K562 (cell line): ENCODE results near the gene NSUN2. TPM values are rescaled to one million over a fixed set of nuclear protein-coding genes. Genes with fewer than 3 reads are reported as not detected.

Experiments used
- AFF4 ChIP-seq: sonication (generic); formaldehyde crosslinking; IDR thresholded peaks from 2 replicates; pipeline ENCODE4 v1.8.0; 2023; ENCODE audit warnings: mild to moderate bottlenecking, missing genetic modification reagents
- CBX5 ChIP-seq: IDR thresholded peaks from 2 replicates; pipeline ENCODE4 v1.6.1; 2014; ENCODE audit warnings: low read depth, borderline replicate concordance
- CREB1 ChIP-seq, 2 experiments: sonication (generic) in 1 of 2; formaldehyde crosslinking in 1 of 2; IDR thresholded peaks; 2 replicates each; pipeline versions ENCODE4 v1.6.1 to v1.8.0; 2012 to 2022; ENCODE audit warnings: inconsistent platforms in 1 of 2, mild to moderate bottlenecking in 1 of 2, missing genetic modification reagents in 1 of 2, moderate library complexity in 1 of 2
- PKNOX1 ChIP-seq: fragments of 450-650 bp; IDR thresholded peaks from 2 replicates; pipeline ENCODE4 v1.6.1; 2016
- SMAD3 ChIP-seq: fragments of 450-650 bp; formaldehyde crosslinking; conservative IDR thresholded peaks from 2 replicates; pipeline ENCODE4 v1.4.0; 2020; ENCODE audit warnings: mild to moderate bottlenecking
- SRSF3 ChIP-seq: fragments of 200-400 bp; formaldehyde crosslinking; IDR thresholded peaks from 2 replicates; pipeline ENCODE4 v1.6.1; 2016; ENCODE audit warnings: mild to moderate bottlenecking, low read length, moderate library complexity; ENCODE audit not compliant: insufficient read depth
- THAP7 ChIP-seq: fragments of 250-450 bp; sonication (Bioruptor Pico); IDR thresholded peaks from 2 replicates; pipeline ENCODE4 v1.5.0; 2021
- ZKSCAN1 ChIP-seq: fragments of 150-350 bp; IDR thresholded peaks from 2 replicates; pipeline ENCODE4 v1.6.1; 2016; ENCODE audit warnings: low read depth, low read length
- ZNF146 ChIP-seq: IDR thresholded peaks from one replicate; pipeline ENCODE4 v1.6.1; 2018; ENCODE audit warnings: missing compliant biosample characterization; ENCODE audit not compliant: unreplicated experiment
- ZNF583 ChIP-seq: fragments of 250-450 bp; sonication (Bioruptor Pico); IDR thresholded peaks from 2 replicates; pipeline ENCODE4 v1.4.0; 2020
- polyA plus RNA-seq, 8 experiments: library from polyadenylated mRNA; depleted of rRNA in 4 of 8; stranded (reverse) in 5 of 8; unstranded in 3 of 8; fragments of >200 nt; fragmentation: Nextera tagmentation in 2 of 8; fragmentation: Illumina TruSeq in 1 of 8; extraction: Ambion mirVana in 2 of 8; extraction: Trizol in 1 of 8; gene quantifications; 2 replicates each; pipeline versions ENCODE4 v1.2.1 to v1.2.3, GENCODE V29; 2011 to 2014; ENCODE audit warnings: inconsistent platforms in 1 of 8, missing spikeins in 1 of 8
- total RNA-seq, 7 experiments: library from RNA; depleted of rRNA in 6 of 7; stranded (reverse); fragments of >200 nt in 6 of 7; fragmentation: Illumina TruSeq in 2 of 7; extraction: Trizol in 2 of 7; gene quantifications; 2 replicates each; pipeline versions ENCODE4 v1.2.1 to v1.2.3, GENCODE V29; 2011 to 2021; ENCODE audit warnings: low replicate concordance in 1 of 7
- TF ChIP-seq, protein P1 (sequence below): fragments of 200-600 bp; sonication (generic); IDR thresholded peaks from one replicate; pipeline ENCODE4 v1.6.1; 2012; ENCODE audit warnings: mild to moderate bottlenecking, low read depth, low read length, inconsistent platforms

Gene NSUN2
- total and polyA plus RNA-seq, 9 of the 15 experiments (the other 6 are each of a cell fraction or from before 2014, with no cell fraction given) = 9.2 to 167 (median 127) TPM

- TF ChIP-seq, protein P1, sequence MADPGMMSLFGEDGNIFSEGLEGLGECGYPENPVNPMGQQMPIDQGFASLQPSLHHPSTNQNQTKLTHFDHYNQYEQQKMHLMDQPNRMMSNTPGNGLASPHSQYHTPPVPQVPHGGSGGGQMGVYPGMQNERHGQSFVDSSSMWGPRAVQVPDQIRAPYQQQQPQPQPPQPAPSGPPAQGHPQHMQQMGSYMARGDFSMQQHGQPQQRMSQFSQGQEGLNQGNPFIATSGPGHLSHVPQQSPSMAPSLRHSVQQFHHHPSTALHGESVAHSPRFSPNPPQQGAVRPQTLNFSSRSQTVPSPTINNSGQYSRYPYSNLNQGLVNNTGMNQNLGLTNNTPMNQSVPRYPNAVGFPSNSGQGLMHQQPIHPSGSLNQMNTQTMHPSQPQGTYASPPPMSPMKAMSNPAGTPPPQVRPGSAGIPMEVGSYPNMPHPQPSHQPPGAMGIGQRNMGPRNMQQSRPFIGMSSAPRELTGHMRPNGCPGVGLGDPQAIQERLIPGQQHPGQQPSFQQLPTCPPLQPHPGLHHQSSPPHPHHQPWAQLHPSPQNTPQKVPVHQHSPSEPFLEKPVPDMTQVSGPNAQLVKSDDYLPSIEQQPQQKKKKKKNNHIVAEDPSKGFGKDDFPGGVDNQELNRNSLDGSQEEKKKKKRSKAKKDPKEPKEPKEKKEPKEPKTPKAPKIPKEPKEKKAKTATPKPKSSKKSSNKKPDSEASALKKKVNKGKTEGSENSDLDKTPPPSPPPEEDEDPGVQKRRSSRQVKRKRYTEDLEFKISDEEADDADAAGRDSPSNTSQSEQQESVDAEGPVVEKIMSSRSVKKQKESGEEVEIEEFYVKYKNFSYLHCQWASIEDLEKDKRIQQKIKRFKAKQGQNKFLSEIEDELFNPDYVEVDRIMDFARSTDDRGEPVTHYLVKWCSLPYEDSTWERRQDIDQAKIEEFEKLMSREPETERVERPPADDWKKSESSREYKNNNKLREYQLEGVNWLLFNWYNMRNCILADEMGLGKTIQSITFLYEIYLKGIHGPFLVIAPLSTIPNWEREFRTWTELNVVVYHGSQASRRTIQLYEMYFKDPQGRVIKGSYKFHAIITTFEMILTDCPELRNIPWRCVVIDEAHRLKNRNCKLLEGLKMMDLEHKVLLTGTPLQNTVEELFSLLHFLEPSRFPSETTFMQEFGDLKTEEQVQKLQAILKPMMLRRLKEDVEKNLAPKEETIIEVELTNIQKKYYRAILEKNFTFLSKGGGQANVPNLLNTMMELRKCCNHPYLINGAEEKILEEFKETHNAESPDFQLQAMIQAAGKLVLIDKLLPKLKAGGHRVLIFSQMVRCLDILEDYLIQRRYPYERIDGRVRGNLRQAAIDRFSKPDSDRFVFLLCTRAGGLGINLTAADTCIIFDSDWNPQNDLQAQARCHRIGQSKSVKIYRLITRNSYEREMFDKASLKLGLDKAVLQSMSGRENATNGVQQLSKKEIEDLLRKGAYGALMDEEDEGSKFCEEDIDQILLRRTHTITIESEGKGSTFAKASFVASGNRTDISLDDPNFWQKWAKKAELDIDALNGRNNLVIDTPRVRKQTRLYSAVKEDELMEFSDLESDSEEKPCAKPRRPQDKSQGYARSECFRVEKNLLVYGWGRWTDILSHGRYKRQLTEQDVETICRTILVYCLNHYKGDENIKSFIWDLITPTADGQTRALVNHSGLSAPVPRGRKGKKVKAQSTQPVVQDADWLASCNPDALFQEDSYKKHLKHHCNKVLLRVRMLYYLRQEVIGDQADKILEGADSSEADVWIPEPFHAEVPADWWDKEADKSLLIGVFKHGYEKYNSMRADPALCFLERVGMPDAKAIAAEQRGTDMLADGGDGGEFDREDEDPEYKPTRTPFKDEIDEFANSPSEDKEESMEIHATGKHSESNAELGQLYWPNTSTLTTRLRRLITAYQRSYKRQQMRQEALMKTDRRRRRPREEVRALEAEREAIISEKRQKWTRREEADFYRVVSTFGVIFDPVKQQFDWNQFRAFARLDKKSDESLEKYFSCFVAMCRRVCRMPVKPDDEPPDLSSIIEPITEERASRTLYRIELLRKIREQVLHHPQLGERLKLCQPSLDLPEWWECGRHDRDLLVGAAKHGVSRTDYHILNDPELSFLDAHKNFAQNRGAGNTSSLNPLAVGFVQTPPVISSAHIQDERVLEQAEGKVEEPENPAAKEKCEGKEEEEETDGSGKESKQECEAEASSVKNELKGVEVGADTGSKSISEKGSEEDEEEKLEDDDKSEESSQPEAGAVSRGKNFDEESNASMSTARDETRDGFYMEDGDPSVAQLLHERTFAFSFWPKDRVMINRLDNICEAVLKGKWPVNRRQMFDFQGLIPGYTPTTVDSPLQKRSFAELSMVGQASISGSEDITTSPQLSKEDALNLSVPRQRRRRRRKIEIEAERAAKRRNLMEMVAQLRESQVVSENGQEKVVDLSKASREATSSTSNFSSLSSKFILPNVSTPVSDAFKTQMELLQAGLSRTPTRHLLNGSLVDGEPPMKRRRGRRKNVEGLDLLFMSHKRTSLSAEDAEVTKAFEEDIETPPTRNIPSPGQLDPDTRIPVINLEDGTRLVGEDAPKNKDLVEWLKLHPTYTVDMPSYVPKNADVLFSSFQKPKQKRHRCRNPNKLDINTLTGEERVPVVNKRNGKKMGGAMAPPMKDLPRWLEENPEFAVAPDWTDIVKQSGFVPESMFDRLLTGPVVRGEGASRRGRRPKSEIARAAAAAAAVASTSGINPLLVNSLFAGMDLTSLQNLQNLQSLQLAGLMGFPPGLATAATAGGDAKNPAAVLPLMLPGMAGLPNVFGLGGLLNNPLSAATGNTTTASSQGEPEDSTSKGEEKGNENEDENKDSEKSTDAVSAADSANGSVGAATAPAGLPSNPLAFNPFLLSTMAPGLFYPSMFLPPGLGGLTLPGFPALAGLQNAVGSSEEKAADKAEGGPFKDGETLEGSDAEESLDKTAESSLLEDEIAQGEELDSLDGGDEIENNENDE = no peak
- no peak for TF ChIP-seq THAP7
- no peak for TF ChIP-seq ZKSCAN1
- TF ChIP-seq ZNF146 (CRISPR knock-in tag) = no peak
- no peak for TF ChIP-seq SMAD3
- no peak for TF ChIP-seq ZNF583 (CRISPR knock-in tag)
- TF ChIP-seq CBX5 = no peak
- TF ChIP-seq AFF4 (CRISPR knock-in tag) = no peak
- TF ChIP-seq PKNOX1 = no peak
- no peak for TF ChIP-seq SRSF3
- TF ChIP-seq CREB1 (IDR thresholded peaks at IDR 0.05) = no peak
- no peak for TF ChIP-seq CREB1 (CRISPR knock-in tag; IDR thresholded peaks at IDR 0.05)
Observed at GRCh38 chr5:6568889-6569288, 64.0 kb downstream of the NSUN2 start (continued).
